CD4-positive, alpha-beta T cell treated with Interleukin-2 at 100 ng/mL for 4 hours (primary cell): ENCODE data around the gene IER2.
A peak's percentile ranks its signal among the peaks of the same experiment; 100 is the strongest.

Experiments used
- DNase-seq: peaks from one replicate; pipeline ENCODE4 v3.0.0-alpha.2; 2020; ENCODE audit warnings: low spot score

IER2 gene, protein sequence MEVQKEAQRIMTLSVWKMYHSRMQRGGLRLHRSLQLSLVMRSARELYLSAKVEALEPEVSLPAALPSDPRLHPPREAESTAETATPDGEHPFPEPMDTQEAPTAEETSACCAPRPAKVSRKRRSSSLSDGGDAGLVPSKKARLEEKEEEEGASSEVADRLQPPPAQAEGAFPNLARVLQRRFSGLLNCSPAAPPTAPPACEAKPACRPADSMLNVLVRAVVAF

DNA sequence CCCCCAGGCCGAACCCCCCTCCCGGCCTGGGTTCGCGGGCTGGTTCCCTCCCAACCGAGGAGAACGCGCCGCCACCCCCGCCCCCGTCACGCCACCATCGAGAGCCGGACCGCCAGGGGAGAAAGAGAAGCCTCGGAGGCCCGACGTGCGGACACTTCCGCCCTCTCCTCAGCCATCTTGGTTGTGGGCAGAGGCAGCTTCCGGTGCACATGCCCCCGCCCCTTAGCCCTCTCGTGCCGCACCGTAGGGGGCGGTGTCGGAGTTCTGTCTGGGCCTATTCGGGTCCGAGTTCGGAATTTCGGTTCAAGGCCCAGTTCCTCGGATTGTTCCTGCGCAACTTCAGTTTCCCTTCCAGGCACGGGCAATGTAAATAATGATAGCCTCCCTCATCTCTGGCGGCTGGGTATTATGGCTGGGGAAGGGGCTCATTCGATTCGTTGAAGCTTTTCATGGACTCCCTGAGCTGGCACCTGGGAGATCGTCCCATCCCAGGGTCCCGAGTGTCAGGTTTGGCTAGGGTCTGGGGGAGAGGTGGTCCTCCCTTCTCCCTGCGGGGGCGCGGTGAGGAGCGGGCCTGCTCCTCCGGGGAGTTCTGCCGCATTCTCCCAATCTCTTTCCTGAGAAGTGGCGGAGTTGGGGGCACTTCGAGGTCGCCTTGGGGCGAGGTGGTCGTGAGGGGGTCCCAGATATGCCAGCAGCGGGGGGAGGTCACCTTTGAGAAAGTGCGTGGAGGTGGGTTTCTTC, at the start of gene IER2, which contains the start of gene STX10:
Gene IER2 (plus strand): TSS at position 225 of the 744 bp plus-strand sequence. CDS start 2,776 bp downstream, outside the sequence.
Gene STX10 (minus strand): TSS at position 189 of the 744 bp plus-strand sequence. CDS start 202 bp downstream, outside the sequence.
- DNase-seq, result peak; percentile 95

- no peak for DNase-seq
Measured at GRCh38 chr19:13100841-13101589, 49.2 kb upstream of the IER2 start.

DNA sequence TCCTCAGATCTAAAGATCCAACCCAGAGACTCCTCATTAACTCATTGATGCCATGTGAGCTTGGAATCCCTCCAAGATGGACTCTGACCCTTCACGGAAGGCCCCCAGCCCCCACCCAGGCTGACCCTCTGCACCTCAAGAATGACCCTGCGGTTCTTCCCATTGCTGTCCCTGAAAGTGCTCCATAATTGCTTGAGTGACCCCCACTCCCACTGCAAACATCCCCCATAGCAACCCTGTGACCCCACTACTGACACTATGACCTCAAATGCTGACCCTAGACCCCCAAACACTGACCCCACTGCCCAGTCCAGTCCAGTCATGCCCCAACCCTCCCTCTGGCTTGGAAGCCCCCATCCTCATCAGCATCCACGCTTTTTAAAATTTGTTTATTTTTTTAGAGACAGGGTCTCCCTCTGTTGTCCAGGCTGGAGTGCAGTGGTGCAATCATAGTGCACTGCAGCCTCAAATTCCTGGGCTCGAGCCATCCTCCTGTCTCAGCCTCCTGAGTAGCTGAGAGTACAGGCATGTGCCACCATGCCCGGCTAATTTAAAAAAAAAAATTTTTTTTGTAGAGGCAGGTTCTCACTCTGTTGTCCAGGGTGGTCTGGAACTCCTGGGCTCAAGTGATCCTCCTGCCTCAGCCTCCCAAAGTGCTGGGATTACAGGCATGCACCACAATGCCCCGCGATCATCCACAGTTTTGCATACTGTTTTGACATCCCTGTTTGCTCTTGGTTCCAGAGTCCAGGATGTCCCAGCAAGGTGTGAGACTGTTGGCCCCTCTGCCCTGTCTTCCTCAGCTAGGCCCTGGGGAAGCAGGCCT, 48.4 kb upstream of the IER2 start:
- DNase-seq, result no peak

DNA sequence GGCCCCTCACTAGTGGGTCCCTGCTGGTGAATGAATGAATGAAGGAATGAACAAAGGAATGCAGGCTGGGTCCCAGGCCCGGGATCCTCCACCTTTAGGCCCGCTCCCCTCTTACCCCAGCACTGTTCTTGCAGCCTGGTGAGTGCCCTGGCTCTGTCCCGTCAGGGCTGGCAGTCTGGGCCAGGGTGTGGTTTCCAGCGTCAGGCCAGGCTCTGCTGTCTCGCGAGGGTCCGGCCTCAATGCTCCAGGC, 47.9 kb upstream of the IER2 start:
- no peak for DNase-seq

DNA sequence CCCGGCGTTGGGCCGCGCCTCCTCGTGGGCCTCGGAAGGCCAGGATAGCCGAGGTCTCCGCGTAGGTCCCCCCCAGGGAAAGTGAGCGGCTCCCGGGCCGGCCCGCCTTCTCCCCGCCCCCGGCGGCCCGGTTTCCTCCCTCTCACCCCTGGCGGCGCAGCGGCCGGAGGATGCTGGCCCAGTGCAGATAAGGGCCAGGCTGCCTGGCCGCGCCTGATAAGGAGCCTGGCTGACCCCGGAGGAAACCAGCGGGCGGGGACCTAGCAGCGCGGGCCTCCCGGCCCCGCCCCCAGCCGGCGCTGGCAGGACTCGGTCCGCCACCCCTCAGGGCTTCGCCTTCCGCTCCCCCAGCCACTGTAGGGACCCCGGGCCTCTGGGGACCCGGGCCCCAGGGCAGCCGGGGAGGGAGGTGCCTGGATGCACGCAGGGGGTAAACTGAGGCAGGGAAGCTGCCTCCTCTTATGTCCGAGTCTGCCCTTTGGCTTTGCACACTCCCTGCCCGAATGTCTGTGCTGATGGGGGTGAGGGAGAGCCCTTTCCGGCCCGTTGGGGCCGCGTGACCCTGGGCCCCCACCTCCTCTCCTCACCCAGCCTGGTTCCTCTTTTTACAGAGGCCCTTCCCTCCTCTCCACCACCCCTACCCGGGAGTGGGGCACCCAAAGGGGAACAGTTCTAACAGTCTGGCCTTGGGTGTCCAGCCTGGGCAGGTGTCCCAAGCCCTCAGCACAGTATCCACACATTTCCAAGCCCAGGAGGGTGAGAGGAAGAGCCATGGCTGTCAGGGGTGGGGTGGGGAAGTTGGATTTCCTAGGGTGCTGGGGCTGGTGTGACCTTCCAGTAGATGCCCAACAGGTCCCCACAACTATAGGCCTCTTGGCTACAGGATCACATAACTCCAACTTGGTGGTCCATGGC, 47.3 kb upstream of the IER2 start, which contains the start of gene LYL1:
Gene LYL1 (minus strand): TSS at position 193 of the 915 bp plus-strand sequence. CDS start 1,687 bp downstream, outside the sequence.
- peak; percentile 20 for DNase-seq

DNA sequence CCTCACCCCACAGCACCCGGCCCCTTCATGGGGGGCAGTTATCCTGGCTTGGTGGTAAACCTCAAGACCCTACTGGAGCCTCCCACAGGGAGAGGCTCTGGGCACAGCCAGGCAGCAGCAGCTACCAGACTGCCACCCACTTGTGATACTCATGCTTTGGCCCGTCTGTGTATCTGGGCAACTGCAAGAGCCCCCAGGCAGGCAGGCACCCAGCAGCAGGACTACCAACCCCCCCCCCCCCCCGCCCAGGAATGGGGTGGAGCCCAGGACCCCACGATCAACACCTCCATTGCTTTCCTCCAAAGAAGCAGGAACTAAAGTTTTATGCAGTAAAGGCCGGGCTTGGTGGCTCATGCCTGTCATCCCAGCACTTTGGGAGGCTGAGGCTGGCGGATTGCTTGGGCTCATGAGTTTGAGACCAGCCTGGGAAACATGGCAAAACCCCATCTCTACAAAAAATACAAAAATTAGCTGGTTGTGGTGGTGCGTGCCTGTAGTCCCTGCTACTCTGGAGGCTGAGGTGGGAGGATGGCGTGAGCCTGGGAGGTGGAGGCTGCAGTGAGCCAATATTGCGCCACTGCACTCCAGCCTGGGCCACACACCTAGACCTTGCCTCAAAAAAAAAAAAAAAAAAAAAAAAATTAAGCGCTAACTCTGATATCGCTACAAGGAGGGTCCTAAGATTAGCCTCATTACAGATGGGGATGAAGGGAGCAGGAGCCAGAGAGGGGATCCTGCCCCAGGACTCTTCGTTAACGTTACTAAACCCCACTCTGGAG, 46.4 kb upstream of the IER2 start:
- no peak for DNase-seq

- peak; percentile 63 for DNase-seq
Measured at GRCh38 chr19:13104360-13104847, 45.8 kb upstream of the IER2 start.

GRCh38 chr19:13104848-13105711, 45.1 kb upstream of the IER2 start:
- DNase-seq, result peak; percentile 29

GRCh38 chr19:13109361-13110098, 40.7 kb upstream of the IER2 start:
- DNase-seq, result no peak

- DNase-seq, result no peak
Measured at GRCh38 chr19:13110099-13110610, 40.1 kb upstream of the IER2 start.

DNA sequence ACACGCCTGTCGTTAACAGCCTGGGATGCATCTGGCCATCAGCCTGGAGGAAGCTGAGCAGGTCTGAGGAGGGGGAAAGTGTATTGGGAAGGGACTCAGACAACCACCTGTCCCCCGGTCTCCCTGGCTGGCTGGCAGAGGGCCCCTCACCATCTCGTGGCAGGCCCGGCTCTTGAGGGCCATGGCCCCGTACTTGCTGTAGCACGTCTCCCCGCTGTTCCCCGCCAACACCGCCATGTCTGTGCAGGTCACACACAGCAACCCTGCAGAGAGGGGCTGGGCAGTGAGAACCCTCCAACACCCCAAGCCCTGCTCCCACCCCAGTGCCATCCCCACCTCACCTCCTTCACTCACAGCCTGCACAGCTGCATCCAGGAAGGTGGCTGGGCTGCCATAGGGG, 37.7 kb upstream of the IER2 start:
- DNase-seq, result no peak

GRCh38 chr19:13115936-13116281, 34.3 kb upstream of the IER2 start:
- no peak for DNase-seq

DNA sequence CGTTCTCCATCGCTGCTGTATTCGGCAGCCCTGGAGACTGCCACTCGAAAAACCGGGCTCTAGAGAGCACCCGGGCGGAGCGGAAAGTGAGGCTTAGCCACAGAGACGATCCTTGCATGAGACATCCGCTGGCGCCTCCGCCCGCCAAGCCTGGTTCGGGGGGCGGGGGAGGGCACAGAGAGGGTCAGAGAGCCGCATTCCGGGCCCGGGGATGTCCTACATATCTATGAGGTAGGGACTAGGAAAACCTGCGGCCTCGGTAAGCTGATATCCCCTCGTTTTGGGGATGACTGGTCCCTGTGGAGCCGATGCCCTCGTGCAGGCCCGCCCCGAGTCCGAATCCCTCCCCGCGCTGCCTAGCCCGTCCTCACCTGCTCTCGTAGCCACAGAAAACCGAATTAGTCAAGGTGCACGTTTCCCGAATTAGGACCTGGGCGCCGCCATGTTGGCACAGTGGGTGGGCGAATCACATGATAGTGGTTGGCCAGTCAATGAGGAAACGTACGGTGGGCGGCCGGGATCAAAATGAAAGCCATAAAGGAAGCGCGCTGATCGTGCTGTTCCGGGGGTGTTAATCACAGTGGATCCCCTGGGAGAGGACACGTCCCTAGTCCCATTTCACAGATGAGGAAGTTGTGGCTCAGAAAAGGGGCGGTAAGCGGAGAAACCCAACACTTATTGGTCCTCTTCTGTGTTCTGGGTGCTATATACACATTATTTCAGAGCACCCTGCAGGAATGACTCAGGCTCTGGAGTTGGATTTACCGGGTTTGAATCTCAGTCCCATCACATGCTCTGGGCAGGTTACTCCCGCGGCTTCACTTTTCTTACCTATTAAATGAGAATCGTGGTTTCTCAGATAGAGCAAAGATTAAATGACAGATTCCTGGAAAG, 33.7 kb upstream of the IER2 start, which contains the start of gene TRMT1:
Gene TRMT1 (minus strand): TSS at position 459 of the 894 bp plus-strand sequence. CDS start 341 bp downstream, at position 118.
- DNase-seq, result peak; percentile 92

GRCh38 chr19:13117176-13117771, 32.9 kb upstream of the IER2 start:
- peak; percentile 17 for DNase-seq

DNA sequence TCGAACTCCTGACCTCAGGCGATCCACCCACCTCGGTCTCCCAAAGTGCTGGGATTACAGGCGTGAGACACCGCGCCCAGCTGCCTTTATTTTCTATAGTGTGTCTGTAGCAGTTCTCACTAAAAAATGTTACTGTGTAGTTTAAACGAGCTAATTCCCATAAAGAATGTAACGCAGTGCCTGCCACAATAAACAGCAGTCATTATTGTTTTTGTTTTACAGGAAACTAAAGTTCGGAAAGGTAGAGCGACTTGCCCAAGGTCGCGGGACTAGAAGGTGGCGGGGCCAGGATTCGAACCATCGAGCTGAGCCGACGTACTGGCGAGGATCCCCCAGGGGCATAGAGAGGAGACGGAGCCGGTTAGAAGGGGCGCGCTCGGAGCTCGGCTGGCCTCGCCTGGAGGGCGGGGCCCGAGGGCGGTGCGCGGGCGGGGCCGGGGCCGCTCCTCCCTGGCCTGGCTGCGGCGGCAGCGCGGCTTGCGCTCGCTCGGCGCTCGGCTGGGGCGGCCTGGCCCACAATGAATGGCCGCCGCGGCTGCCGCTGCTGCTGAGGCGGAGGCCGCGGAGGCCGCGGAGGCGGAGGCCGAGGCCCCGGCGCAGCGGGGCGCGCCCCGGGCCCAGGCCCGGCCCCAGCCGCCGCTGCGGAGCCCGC, 32.3 kb upstream of the IER2 start, which contains the start of gene NACC1:
Gene NACC1 (plus strand): TSS at position 493 of the 652 bp plus-strand sequence. CDS start 16,944 bp downstream, outside the sequence.
- peak; percentile 89 for DNase-seq
